ENCODE results near the gene DCANP1.

DNA sequence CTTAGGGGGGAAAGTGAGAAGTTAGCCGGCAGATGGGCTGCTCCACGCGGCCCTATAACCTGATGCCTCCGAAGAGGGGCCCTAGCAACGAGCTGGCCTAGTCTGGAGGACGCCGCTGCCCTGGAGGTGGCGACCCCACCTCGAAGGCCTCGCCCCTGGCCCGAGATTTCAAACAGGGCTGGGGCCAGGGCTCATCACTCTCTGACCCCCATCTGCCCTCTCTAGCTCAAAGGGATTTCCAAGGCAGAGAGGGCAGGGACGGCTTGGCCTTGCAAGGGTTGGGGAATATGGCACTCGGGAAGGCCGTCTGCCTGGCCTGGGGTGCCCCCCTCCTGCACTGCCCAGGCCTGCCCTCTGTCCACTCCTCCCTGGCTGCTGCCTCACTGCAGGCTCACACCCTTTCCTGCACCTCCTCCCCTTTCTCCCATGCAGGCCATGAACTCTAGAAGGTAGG lies 30.5 kb upstream of the DCANP1 start:
- TF ChIP-seq, protein P1, sequence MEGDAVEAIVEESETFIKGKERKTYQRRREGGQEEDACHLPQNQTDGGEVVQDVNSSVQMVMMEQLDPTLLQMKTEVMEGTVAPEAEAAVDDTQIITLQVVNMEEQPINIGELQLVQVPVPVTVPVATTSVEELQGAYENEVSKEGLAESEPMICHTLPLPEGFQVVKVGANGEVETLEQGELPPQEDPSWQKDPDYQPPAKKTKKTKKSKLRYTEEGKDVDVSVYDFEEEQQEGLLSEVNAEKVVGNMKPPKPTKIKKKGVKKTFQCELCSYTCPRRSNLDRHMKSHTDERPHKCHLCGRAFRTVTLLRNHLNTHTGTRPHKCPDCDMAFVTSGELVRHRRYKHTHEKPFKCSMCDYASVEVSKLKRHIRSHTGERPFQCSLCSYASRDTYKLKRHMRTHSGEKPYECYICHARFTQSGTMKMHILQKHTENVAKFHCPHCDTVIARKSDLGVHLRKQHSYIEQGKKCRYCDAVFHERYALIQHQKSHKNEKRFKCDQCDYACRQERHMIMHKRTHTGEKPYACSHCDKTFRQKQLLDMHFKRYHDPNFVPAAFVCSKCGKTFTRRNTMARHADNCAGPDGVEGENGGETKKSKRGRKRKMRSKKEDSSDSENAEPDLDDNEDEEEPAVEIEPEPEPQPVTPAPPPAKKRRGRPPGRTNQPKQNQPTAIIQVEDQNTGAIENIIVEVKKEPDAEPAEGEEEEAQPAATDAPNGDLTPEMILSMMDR (IDR thresholded peaks at IDR 0.05), result no peak
- no peak for TF ChIP-seq POLR2A (IDR thresholded peaks at IDR 0.05; ENCODE audit: low read depth)

All from esophagus muscularis mucosa (tissue), 3 donors.